Activated naive CD8-positive, alpha-beta T cell treated with anti-CD3 and anti-CD28 coated beads, Interleukin-2, amount 10 ng/mL, durations not matched to agents 7 days and 5 days (primary cell): Measurements from ENCODE around the gene ZFR2. TPM values are rescaled to one million over a fixed set of nuclear protein-coding genes. Genes with fewer than 3 reads are reported as not detected.
"Not testable (repeated sequence)": the region's sequence is repeated elsewhere in the genome, so short reads cannot be mapped to it uniquely, and the experiment has no call there.

Experiments used
- ATAC-seq: fragments of 150-1000 bp; cut with Tn5 transposase; one replicate; pipeline ENCODE4 v1.10.0; 2021; ENCODE audit warnings: low read depth, moderate library complexity
- POLR2A ChIA-PET: fragments of 350-600 bp; sonication (Branson Sonifier 250); formaldehyde crosslinking; loops from one replicate; lab custom pipeline; 2021; ENCODE audit warnings: antibody characterized with exemption; lab: Charles Lee
- DNase-seq: peaks from one replicate; pipeline ENCODE4 v3.0.0; 2021
- H3K27ac Mint-ChIP-seq: one replicate; pipeline ENCODE4 v1.8.0; 2022; ENCODE audit warnings: mild to moderate bottlenecking, mixed read lengths
- H3K27me3 Mint-ChIP-seq: one replicate; pipeline ENCODE4 v1.8.0; 2022; ENCODE audit warnings: mild to moderate bottlenecking, moderate library complexity, mixed read lengths
- H3K36me3 Mint-ChIP-seq: one replicate; pipeline ENCODE4 v1.8.0; 2021; ENCODE audit warnings: mild to moderate bottlenecking, mixed read lengths
- H3K4me1 Mint-ChIP-seq: one replicate; pipeline ENCODE4 v1.8.0; 2021; ENCODE audit warnings: mixed read lengths
- H3K4me3 Mint-ChIP-seq: one replicate; pipeline ENCODE4 v1.8.0; 2022; ENCODE audit warnings: mild to moderate bottlenecking, moderate library complexity, mixed read lengths
- H3K9me3 Mint-ChIP-seq: one replicate; pipeline ENCODE4 v1.8.0; 2021; ENCODE audit warnings: mixed read lengths
- total RNA-seq, 2 experiments: library from RNA; stranded (reverse); gene quantifications; one replicate each; pipeline ENCODE4 v1.2.3, GENCODE V29; 2021

Gene ZFR2
- total RNA-seq, 2 experiments from 2014 or later, result 0.55 to 0.91 TPM

DNA sequence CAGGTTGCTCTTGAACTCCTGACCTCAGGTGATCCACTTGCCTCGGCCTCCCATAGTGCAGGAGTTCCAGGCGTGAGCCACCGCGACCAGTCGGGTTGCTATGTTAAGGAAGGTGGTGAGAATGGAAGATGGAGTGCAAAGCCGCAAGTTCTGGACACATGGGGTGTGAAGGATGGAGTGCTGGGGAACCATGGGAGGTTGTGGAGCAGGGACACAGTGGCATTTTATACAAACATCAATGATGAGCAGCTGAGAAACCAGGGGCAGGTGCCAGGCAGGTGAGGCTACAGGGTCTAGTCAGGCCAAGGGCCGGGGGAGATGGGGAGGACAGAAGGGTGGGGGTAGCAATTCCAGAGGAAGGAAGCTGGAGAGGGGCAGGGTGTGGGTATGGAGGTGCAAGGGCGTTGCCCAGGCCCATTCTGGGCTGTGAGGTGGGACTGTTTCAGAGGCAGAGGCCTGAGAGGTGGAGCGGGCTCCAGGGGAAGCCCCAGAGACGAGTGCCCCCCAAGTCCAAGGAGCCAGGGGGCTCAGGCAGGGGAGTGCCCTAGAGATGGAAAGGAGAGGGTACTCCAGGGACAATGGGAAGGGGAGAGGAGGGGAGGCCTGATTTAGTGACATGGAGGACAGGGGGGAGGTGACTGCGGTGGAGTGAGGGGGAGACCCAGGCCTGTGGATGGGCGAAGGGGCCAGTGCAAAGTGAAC is 94.9 kb downstream of the ZFR2 start:
- peaks cover 5% of the 10 kb centered on the region for H3K4me1 Mint-ChIP-seq
- POLR2A ChIA-PET, result interaction anchor here (1.4 to 1.8 kb wide), 2 partner anchors 11 to 38 kb away, joined by 3 to 4 read pairs; no protein-coding TSS in a partner anchor
- H3K36me3 Mint-ChIP-seq, result peaks cover 4% of the 10 kb centered on the region
- peaks cover 2% of the 10 kb centered on the region for H3K9me3 Mint-ChIP-seq
- no peak for DNase-seq
- H3K27me3 Mint-ChIP-seq, result no peaks in the 10 kb centered on the region
- no peak for ATAC-seq
- H3K27ac Mint-ChIP-seq, result peak overlapping the region; percentile 73
- no peak overlapping the region for H3K4me3 Mint-ChIP-seq

DNA sequence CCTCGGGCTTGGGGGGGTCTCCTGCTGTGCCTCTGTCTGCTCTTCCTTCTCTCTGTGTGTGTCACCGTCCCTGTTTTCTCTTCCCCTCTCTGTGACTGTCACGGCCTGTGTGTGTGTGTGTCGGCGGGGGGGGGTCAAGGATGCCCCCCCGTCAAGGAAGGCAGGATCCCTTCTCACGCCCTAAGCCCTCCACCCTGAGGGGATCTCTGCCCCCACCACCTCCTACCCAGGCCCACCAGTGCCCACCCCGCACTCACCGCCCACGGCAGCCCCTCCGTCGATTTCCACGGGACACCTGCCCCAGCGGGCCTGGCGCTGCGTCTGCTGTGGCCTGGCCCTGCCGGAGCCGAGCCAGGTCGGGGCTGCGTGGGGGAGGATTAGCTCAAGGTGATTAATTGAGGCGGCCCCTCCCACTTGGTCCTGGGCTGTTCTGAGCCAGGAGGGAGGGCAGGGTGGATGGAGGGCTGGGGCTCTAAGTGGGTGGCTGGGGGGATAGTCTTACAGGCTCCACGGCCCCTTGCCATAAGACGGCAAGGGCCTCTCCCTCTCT is 96.9 kb downstream of the ZFR2 start, which contains the start of gene RAX2:
Gene RAX2, minus strand, starts transcription at position 323 of the 550 bp plus-strand sequence. CDS start 486 bp downstream, outside the sequence.
- POLR2A ChIA-PET, result no interaction called here
- ATAC-seq (no peak), DNase-seq (no peak)
- Mint-ChIP-seq H3K4me3 (no peak within 1 kb of the TSS), H3K27me3 (no peaks in the 10 kb centered on the region), H3K27ac (peak within 1 kb of the TSS; percentile 5), H3K36me3 (peaks cover 6% of the 10 kb centered on the region), H3K4me1 (peaks cover 7% of the 10 kb centered on the region), H3K9me3 (peaks cover 2% of the 10 kb centered on the region)

DNA sequence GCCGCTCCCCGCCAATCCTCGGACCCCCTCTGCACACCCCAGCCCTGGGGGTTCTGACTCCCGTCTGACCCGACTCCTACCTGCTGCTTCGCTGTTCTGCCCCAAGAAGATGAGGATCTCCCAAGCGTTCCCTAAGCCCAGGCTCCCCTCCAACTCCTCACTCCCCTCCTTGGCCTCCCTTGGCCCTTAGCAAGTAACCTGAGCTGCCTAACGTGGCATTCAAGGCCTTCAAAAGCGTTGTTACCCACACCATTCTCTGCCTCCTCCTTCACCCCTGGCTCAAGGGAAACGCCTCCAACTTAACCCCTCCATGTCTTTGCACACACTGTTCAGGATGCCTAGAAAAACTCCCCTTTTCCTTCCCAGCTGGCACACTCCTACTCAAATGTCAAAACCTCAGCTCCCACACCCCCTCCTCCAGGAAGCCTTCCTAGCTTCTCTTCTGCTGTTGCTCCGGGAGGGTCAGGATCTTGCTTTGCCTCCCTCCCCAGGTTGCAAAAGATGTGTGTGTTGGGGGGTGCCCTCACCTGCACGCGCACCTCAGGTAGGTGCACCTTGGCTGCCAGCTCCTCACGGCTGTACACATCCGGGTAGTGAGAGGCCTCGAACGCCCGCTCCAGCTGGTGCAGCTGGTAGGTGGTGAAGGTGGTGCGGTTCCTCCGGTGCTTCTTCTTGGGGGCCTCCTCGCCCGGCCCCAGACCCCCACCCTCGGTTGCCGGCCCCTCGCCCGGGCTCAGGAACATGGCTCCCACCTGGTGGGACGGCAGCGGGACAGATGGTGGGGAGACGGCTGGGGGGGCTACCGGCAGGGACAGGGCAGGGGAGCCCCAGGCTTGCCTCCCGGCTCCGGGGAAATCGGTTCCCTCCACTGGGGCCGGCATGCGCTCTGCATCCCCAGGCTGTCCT is 97.6 kb downstream of the ZFR2 start:
- H3K27ac Mint-ChIP-seq, result peak overlapping the region; percentile 5
- H3K36me3 Mint-ChIP-seq, result peaks cover 9% of the 10 kb centered on the region
- ATAC-seq (no peak), DNase-seq (no peak)
- POLR2A ChIA-PET, result interaction anchor here (0.8 kb wide), 1 partner anchor 9 kb away, joined by 3 read pairs; the partner anchor contains the start of gene MRPL54
- no peaks in the 10 kb centered on the region for H3K9me3 Mint-ChIP-seq
- no peak overlapping the region for H3K4me3 Mint-ChIP-seq
- H3K27me3 Mint-ChIP-seq, result no peaks in the 10 kb centered on the region
- H3K4me1 Mint-ChIP-seq, result peaks cover 13% of the 10 kb centered on the region

DNA sequence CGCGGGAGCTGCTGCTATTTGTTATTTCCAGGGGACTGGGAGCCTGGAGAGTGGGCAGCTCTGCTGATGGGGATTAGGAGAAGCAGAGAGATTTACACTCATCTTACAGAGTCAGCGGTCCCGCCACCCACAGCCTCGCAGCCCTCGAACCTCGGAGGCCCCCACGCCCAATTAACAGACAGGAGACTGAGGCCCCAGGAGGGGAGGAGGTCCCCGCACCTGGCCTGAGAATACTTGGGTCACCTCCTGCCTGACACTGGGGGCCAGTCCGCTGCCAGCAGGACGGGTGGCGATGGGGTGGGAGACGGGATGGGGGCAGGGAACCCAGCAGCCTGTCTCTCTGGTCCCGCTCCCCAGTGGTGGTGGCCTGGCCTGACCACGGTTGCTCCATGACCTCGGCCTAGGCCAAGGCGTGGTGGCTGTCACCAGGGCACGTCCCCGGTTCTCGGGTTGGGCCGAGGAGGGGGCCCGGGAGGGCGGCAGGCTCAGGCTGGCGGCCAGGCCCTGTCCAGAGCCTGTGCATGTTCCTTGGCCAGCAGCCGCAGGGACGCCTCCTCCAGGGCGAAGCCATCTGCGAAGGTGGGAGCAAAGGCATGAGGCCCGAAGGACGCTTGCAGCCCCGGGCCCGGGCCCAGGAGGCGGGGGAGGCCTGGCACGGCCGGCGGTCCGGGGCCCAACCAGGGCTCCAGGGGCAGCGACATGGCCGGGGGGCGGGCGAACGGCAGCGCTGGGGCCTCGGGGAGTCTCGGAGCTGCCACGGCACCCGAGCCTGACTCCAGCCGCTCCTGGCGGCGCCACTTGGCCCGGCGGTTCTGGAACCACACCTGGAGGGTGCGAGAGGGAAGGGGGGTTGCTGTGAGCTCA is 98.5 kb downstream of the ZFR2 start:
- H3K27ac Mint-ChIP-seq, result peak overlapping the region; percentile 10
- no peak for DNase-seq

DNA sequence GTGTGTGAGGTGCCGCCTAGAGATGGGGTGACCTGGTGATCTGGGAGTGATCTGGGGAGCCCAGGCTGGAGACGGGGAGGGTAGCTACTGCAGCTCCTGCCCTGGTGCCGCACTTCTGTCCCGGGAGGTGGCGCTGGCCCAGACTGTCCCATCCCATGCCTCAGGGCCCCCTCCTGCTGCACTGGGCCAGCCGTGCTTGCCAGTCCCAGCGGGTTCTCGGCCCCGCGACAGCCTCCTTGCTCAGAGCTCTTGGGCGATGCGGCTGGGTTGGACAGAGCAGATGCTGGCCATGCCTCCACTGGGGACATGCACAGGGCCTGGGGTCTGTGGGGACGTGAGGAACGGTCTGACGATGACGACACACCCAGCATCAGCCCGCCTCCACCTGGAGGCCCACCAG is 99.3 kb downstream of the ZFR2 start:
- Mint-ChIP-seq H3K36me3 (peaks cover 10% of the 10 kb centered on the region), H3K27ac (no peak overlapping the region), H3K27me3 (no peaks in the 10 kb centered on the region), H3K4me3 (no peak overlapping the region), H3K9me3 (no peaks in the 10 kb centered on the region), H3K4me1 (peaks cover 14% of the 10 kb centered on the region)
- no peak for DNase-seq
- POLR2A ChIA-PET, result interaction anchor here (1.1 to 1.2 kb wide), 2 partner anchors 19 to 43 kb away, joined by 3 read pairs; no protein-coding TSS in a partner anchor
- no peak for ATAC-seq

More for the DNA sequence above, 98.5 kb downstream of the ZFR2 start:
- Mint-ChIP-seq H3K36me3 (peaks cover 10% of the 10 kb centered on the region), H3K9me3 (no peaks in the 10 kb centered on the region), H3K4me3 (no peak overlapping the region), H3K4me1 (peaks cover 14% of the 10 kb centered on the region), H3K27me3 (no peaks in the 10 kb centered on the region)
- POLR2A ChIA-PET, result interaction anchor here (0.8 to 1.2 kb wide), 2 partner anchors 8 to 42 kb away, joined by 3 read pairs; partner anchors contain the start of gene MRPL54
- no peak for ATAC-seq

DNA sequence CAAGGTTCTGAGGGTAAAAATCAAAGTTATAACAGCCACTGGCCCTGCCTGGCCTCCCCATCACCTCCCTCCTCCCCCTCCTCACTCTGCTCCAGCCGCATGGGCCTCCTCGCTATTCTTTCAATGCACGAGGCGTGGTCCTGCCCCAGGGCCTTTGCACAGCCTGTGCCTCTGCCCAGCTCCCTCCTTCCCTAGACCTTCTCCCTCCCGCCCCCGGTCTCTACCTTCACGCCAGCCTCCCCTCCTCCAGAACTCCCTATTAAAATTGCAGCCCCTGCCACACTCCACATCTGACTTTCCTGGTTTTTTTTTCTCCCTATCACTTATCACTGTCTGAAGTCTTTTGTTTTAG is 100.1 kb downstream of the ZFR2 start:
- POLR2A ChIA-PET, result interaction anchor here (1.1 kb wide), 1 partner anchor 20 kb away, joined by 3 read pairs; no protein-coding TSS in a partner anchor
- DNase-seq (no peak), ATAC-seq (no peak)
- Mint-ChIP-seq H3K4me3 (no peak overlapping the region), H3K4me1 (peaks cover 13% of the 10 kb centered on the region), H3K27ac (peak overlapping the region; percentile 4), H3K36me3 (peaks cover 10% of the 10 kb centered on the region), H3K9me3 (no peaks in the 10 kb centered on the region), H3K27me3 (no peaks in the 10 kb centered on the region)

DNA sequence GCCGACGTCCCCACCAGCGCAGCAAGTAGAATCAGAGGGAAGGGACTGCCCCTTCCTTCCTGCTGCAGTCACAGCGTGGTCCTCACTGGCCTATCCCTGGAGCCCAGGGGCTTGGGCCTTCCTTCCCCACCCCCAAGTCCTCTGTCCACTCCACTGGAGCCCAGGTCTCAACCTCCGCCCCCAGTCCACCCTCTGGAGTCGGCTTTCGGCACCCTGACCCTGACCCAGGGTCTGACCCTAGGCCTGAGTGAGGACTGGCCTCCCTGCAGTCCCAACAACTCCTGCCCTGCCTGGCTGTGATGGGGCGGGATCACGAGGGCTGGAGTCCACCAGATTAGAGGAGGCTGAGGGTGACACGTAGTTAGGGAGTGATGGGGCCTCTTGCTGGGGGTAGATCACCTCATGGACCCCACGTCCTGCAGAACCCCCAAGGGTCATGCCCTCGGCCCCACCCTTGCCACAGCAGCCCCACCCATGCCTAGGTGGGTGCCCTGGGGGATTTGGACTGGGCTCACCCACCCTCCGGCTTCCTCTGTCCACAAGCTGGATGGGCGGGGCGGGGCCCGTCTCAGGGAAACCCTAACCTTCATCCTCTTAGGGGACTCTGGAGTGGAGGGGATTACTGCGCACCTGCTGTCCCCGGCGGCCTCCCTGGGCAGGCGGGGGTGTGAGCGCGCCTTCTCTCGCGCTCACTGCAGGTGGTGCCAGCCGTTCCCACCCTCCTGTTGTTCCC is 100.7 kb downstream of the ZFR2 start:
- no peak for ATAC-seq
- Mint-ChIP-seq H3K36me3 (peaks cover 10% of the 10 kb centered on the region), H3K27me3 (no peaks in the 10 kb centered on the region), H3K4me3 (no peak overlapping the region), H3K9me3 (no peaks in the 10 kb centered on the region), H3K27ac (no peak overlapping the region), H3K4me1 (peaks cover 14% of the 10 kb centered on the region)
- no peak for DNase-seq
- POLR2A ChIA-PET, result interaction anchor here (1.1 kb wide), 1 partner anchor 20 kb away, joined by 3 read pairs; no protein-coding TSS in a partner anchor

DNA sequence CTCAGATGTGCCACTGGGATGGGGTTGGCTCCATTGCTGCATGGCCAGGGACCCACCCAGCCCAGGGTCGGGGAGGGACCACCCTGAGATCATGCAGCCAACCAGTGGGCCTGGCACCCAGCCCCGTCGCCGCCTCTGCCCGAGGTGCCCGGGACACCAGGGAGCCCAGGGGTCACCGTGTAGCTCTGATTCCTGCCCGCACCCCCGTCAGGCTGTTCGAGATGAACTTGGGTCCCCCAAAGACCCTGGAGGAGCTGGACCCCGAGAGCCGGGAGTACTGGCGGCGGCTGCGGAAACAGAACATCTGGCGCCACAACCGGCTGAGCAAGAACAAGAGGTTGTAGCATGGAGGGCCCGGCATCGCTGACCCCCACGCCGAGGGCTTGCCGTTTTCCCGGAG is 101.8 kb downstream of the ZFR2 start:
- POLR2A ChIA-PET, result interaction anchor here (0.6 to 2.0 kb wide), 2 partner anchors 45 to 221 kb away, joined by 4 to 5 read pairs; no protein-coding TSS in a partner anchor
- Mint-ChIP-seq H3K4me1 (peaks cover 18% of the 10 kb centered on the region), H3K27me3 (no peaks in the 10 kb centered on the region), H3K4me3 (peak overlapping the region; percentile 67), H3K9me3 (peaks cover 1% of the 10 kb centered on the region), H3K27ac (peak overlapping the region; percentile 85), H3K36me3 (peaks cover 13% of the 10 kb centered on the region)
- DNase-seq (no peak), ATAC-seq (no peak)

DNA sequence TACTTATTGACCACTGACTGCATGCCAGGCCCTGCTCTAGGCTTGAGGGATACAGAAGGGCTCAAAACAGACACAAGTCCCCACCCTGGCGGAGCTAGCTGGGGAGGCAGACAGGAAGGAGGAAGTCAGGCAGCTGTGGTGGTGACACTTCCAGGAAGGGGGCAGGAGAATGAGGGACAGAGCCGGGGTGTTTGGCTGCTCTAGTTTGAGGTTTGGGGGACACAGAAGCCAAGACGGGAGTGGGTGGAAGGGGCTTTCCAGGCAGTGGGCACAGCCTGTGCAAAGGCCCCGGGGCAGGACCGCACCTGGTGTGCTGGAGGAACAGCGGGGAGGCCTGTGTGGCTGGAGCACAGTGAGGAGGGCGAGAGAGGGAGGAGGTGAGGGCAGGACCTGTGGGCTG is 102.3 kb downstream of the ZFR2 start:
- Mint-ChIP-seq H3K27me3 (no peaks in the 10 kb centered on the region), H3K9me3 (peaks cover 1% of the 10 kb centered on the region), H3K4me3 (peak overlapping the region; percentile 67), H3K4me1 (peaks cover 23% of the 10 kb centered on the region), H3K27ac (peak overlapping the region; percentile 85), H3K36me3 (peaks cover 13% of the 10 kb centered on the region)
- ATAC-seq (no peak), DNase-seq (peak; percentile 64)
- POLR2A ChIA-PET, result interaction anchor here (1.2 to 2.0 kb wide), 2 partner anchors 45 to 219 kb away, joined by 3 to 5 read pairs; partner anchors contain the start of gene EEF2

DNA sequence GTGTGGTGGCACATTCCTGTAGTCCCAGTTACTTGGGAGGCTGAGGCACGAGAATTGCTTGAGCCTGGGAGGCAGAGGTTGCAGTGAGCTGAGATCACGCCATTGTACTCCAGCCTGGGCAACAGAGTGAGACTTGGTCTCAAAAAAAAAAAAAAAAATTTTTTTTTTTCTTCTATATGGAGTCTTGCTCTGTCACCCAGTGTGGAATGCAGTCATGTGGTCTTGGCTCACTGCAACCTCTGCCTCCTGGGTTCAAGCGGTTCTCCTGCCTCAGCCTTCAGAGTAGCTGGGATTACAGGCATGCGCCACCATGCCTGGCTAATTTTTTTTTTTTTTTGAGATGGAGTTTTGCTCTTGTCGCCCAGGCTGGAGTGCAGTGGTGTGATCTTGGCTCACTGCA is 103.1 kb downstream of the ZFR2 start:
- not testable (repeated sequence) for ATAC-seq, H3K27me3 Mint-ChIP-seq, DNase-seq, H3K9me3 Mint-ChIP-seq, H3K4me3 Mint-ChIP-seq
- Mint-ChIP-seq H3K27ac (peak overlapping the region; percentile 85), H3K4me1 (peaks cover 23% of the 10 kb centered on the region), H3K36me3 (peaks cover 16% of the 10 kb centered on the region)
- POLR2A ChIA-PET, result interaction anchor here (0.7 to 2.0 kb wide), 4 partner anchors 17 to 219 kb away, joined by 3 to 5 read pairs (median 4); partner anchors contain the start of gene EEF2

DNA sequence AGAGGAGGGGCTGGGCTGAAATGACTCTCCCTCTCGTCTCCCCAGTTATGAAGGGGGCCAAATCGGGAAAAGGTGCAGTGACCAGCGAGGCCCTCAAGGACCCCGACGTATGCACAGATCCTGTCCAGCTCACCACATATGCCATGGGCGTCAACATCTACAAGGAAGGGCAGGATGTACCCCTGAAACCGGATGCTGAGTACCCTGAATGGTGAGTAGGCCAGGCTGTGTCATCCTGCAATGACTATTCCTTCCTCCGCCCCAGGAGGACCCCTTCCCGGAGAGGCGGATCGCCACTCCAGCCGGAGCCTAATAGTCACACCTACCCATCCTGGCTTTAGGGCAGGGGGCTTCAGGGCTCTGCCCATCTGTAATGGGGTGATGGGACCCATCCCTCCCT is 103.7 kb downstream of the ZFR2 start:
- POLR2A ChIA-PET, result no interaction called here
- DNase-seq, result no peak
- H3K36me3 Mint-ChIP-seq, result peaks cover 16% of the 10 kb centered on the region
- no peak overlapping the region for H3K27ac Mint-ChIP-seq
- H3K27me3 Mint-ChIP-seq, result no peaks in the 10 kb centered on the region
- H3K4me1 Mint-ChIP-seq, result peaks cover 25% of the 10 kb centered on the region
- ATAC-seq, result no peak
- H3K4me3 Mint-ChIP-seq, result no peak overlapping the region
- H3K9me3 Mint-ChIP-seq, result peaks cover 1% of the 10 kb centered on the region
